ENCODE results near the gene JTB. TPM values are rescaled to one million over a fixed set of nuclear protein-coding genes. Genes with fewer than 3 reads are reported as not detected.

JTB gene
- total RNA-seq, result 126 and 138 TPM in 2 replicates

GRCh38 chr1:153977250-153978240, at the start of gene JTB:
TSS of gene JTB (minus strand) at chr1:153977674. CDS start at chr1:153977252, 422 bp downstream.

DNA sequence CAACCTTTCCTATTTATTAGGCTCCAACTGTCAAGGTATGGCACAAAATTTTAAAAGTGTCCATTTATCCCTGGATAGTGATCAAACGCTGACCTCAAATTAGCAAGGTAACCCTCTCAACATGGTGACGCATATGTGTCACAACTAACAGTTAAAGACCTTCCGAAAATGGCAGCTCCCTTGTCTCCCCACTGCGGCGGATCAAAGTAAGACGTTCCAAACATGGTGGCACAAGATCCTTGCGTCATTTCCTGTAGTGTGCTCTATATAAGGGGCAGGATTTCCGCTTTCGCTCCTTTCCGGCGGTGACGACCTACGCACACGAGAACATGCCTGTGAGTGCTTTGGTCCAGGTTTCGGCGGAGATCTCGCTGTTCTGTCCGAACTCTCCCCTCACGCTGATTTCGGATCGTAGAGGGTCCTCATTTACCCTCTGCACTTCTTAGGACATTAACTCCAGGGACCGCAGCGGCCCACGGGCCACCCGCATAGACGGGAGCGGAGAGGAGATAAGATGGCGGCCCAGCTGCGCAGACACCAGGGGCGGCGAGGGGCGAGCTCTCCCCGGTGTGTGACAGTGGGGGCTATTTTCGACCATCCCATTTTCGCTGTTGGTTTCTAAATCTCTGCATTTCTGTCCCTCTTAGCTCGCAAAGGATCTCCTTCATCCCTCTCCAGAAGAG, 13.1 kb upstream of the JTB start, which contains the start of gene RPS27:
Gene RPS27 (plus strand): TSS at position 295 of the 683 bp plus-strand sequence. CDS start 35 bp downstream, at position 330.

GRCh38 chr1:153985941-153986761, 8.7 kb upstream of the JTB start, which contains the start of gene RAB13:
TSS of gene RAB13 (minus strand) at chr1:153986339. CDS start at chr1:153986236, 103 bp downstream.

GRCh38 chr1:153967107-153967999, 10.1 kb downstream of the JTB start, which contains the start of gene CREB3L4:
TSS of gene CREB3L4 (plus strand) at chr1:153967902. CDS start at chr1:153968526, 624 bp downstream.

DNA sequence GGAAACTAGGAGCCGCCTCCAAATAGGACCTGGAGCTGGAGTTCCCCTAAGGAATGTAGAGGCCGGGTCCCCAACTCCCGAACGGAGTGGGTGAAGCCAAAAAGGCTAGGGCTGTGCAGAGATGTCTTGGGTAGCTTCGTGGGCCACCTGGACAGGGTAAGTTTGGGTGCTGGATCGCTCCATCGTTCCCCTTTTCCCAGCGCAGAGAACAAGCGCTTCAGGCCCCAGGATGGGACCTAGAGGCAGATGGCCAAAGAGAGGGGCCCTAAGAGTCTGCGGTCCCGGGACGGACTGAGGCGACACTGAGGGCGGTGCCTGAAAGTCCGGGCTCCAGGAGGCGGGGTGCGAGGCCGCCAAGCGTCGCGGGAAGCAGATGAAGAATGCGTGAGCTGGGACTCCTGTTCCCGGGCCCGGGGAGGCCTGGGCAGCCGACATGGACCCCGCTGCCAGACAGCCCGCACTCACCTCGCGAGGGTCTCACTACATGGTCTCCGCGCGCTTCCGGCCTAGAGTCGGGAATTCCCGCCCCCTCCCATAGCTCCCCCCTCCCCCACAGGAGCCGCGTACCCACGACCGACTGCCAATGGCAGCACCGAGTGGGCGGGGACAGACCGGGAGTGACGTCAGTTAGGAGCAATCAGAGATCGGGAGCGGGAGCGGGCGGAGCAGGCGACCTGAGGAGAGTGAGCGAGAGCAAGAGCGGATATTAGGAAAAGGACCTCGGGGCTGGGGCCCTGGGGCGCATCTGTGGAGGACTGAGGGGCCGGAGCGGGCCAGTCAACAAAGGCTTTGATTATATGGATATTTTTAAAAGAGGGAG, 14.2 kb downstream of the JTB start, which contains the start of gene SLC39A1:
Gene SLC39A1 (minus strand): TSS at position 508 of the 820 bp plus-strand sequence. CDS start 822 bp downstream, outside the sequence.

GRCh38 chr1:153958111-153958960, 19.1 kb downstream of the JTB start, which contains the start of gene CRTC2:
TSS of gene CRTC2 (minus strand) at chr1:153958612. CDS start at chr1:153958497, 115 bp downstream.

DNA sequence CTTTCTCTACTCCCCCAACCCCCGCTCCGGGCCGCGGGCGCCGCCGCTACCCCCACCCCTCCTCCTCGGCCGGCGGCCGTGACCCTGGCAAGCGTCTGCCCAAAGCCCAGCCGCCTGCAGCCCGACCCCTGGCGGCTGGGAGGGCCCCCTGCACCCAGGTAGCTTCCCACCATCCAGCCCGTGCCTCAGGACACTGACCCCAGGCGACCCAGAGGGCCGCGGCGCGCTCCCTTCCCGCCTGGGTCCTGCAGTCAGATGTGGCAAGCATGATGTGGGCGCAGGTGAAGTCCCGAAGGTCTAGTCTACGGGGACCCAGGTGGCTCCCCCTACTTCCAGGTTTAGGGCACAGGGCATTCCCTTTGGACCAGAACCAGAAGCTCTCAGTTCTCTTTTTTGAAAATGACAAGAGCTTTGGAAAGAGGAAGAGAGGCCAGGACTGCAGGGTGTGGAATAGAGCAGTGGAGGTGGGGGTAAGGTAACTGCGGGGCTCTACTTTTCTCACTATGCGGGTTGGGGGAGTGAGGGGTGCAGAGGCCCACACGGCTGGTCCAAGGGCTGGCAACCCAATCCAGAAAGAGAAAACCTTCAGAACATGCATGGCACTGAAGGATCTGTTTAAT, 30.7 kb downstream of the JTB start, which contains the start of gene DENND4B:
Gene DENND4B (minus strand): TSS at position 97 of the 620 bp plus-strand sequence. CDS start 2,344 bp downstream, outside the sequence.

Other genes with a start within 250 kb of the JTB start
- gene INTS3, start 249.6 kb downstream of the JTB start, total RNA-seq, result 21.4 and 26.3 TPM in 2 replicates
- gene SLC27A3, start 202.3 kb downstream of the JTB start, total RNA-seq, result 13.8 and 19.8 TPM in 2 replicates
- gene GATAD2B, start 54.7 kb downstream of the JTB start, total RNA-seq, result 2.3 and 3.2 TPM in 2 replicates
- gene DENND4B, start 31.0 kb downstream of the JTB start, total RNA-seq, result 12.0 and 13.1 TPM in 2 replicates
- gene CRTC2, start 19.1 kb downstream of the JTB start, total RNA-seq, result 1.8 and 2.3 TPM in 2 replicates
- gene SLC39A1, start 14.1 kb downstream of the JTB start, total RNA-seq, result 101 and 104 TPM in 2 replicates
- gene CREB3L4, start 9.8 kb downstream of the JTB start, total RNA-seq, result 6.1 and 6.8 TPM in 2 replicates
- 37.4 and 44.2 TPM in 2 replicates for gene RAB13, start 8.7 kb upstream of the JTB start, total RNA-seq
- 390 and 805 TPM in 2 replicates for gene RPS27, start 13.1 kb upstream of the JTB start, total RNA-seq
- gene NUP210L, start 177.4 kb upstream of the JTB start, total RNA-seq, result under 0.01 TPM in 1 of 2 replicates, not detected in the other
- gene TPM3, start 214.4 kb upstream of the JTB start, total RNA-seq, result 794 and 906 TPM in 2 replicates
- not detected in 2 replicates for gene CFAP141, start 228.7 kb upstream of the JTB start, total RNA-seq
- gene UBAP2L, start 243.3 kb upstream of the JTB start, total RNA-seq, result 45.5 and 57.3 TPM in 2 replicates